Spleen (tissue), 11 donors: ENCODE measurements around the gene DNASE2. TPM values are rescaled to one million over a fixed set of nuclear protein-coding genes. Genes with fewer than 3 reads are reported as not detected.
"Not testable (repeated sequence)": the region's sequence is repeated elsewhere in the genome, so short reads cannot be mapped to it uniquely, and the experiment has no call there.

Experiments
- DNase-seq: peaks from one replicate; pipeline ENCODE4 v3.0.0-alpha.2; 2020
- H3K27ac ChIP-seq, 8 donors: fragments of 200-600 bp; sonication (generic) in 7 of 8; 1 replicate in 4 of 8; 2 replicates in 4 of 8; pipeline versions ENCODE4 v1.5.0 to v1.8.0; 2016 to 2021; ENCODE audit warnings: inconsistent platforms in 4 of 8, mild to moderate bottlenecking in 4 of 8, moderate library complexity in 1 of 8
- H3K27me3 ChIP-seq, 7 donors: fragments of 200-600 bp; sonication (generic) in 6 of 7; replicated peaks in 1 of 7; 1 replicate in 4 of 7; 2 replicates in 3 of 7; pipeline versions ENCODE4 v1.5.0 to v1.8.0; 2016 to 2021; ENCODE audit warnings: inconsistent platforms in 3 of 7, mild to moderate bottlenecking in 1 of 7
- H3K36me3 ChIP-seq, 6 donors: fragments of 200-600 bp; sonication (generic) in 5 of 6; 1 replicate in 4 of 6; 2 replicates in 2 of 6; pipeline versions ENCODE4 v1.5.0 to v1.8.0; 2016 to 2021; ENCODE audit warnings: inconsistent platforms in 2 of 6
- H3K4me1 ChIP-seq, 6 donors: fragments of 200-600 bp; sonication (generic) in 5 of 6; 1 replicate in 3 of 6; 2 replicates in 3 of 6; pipeline versions ENCODE4 v1.5.0 to v1.8.0; 2016 to 2021; ENCODE audit warnings: inconsistent platforms in 3 of 6
- H3K4me3 ChIP-seq, 8 donors: fragments of 200-600 bp; sonication (generic) in 7 of 8; 1 replicate in 4 of 8; 2 replicates in 4 of 8; pipeline versions ENCODE4 v1.5.0 to v1.8.0; 2016 to 2021; ENCODE audit warnings: inconsistent platforms in 4 of 8, mild to moderate bottlenecking in 4 of 8, moderate library complexity in 2 of 8
- H3K9me3 ChIP-seq, 8 donors: fragments of 200-600 bp; sonication (generic) in 7 of 8; 1 replicate in 4 of 8; 2 replicates in 4 of 8; pipeline versions ENCODE4 v1.5.0 to v1.8.0; 2016 to 2021; ENCODE audit warnings: inconsistent platforms in 4 of 8
- CTCF ChIP-seq, 11 experiments: fragments of 200-600 bp in 7 of 11; fragments of 450-650 bp in 4 of 11; sonication (generic) in 4 of 11; IDR thresholded peaks in 8 of 11; conservative IDR thresholded peaks in 3 of 11; 1 replicate in 7 of 11; 2 replicates in 4 of 11; pipeline versions ENCODE4 v1.4.0 to v1.8.0; 2016 to 2021; ENCODE audit warnings: antibody characterized with exemption in 11 of 11, inconsistent platforms in 4 of 11, mild to moderate bottlenecking in 1 of 11
- POLR2A ChIP-seq, 3 donors: fragments of 450-650 bp; IDR thresholded peaks; one replicate each; pipeline ENCODE4 v1.5.1; 2017; ENCODE audit warnings: antibody characterized with exemption in 3 of 3, mild to moderate bottlenecking in 1 of 3
- POLR2AphosphoS5 ChIP-seq, 3 donors: sonication (generic); formaldehyde crosslinking; IDR thresholded peaks; one replicate each; pipeline ENCODE4 v1.5.1; 2017; ENCODE audit warnings: antibody characterized with exemption in 3 of 3
- WGBS, 5 donors: extraction: QIAGEN DNeasy Blood & Tissue Kit in 3 of 5; methylation state at CpG; one replicate each; pipeline versions ENCODE4 v1.1.5 to v1.1.7; 2013 to 2018; 5-methylcytosine and 5-hydroxymethylcytosine counted together
- intact Hi-C: fragments of 100-400 bp; cut with DNase I; formaldehyde crosslinking; loops from one replicate; pipeline ENCODE4 v1.15.0; 2023; ENCODE audit warnings: low total_unique reads
- polyA plus RNA-seq, 3 donors: library from polyadenylated mRNA; stranded (reverse); fragments of 200-250 nt; gene quantifications; one replicate each; pipeline ENCODE4 v1.2.1, GENCODE V29; 2013
- total RNA-seq, 7 donors: library from RNA; depleted of rRNA in 3 of 7; stranded (reverse); fragments of >200 nt in 3 of 7; fragmentation: NEBNext Ultra II Directional in 4 of 7; extraction: Animal tissue kit (Norgen Biotek cat#: 25700) in 4 of 7; gene quantifications; one replicate each; pipeline versions ENCODE4 v1.1.0 to v1.2.1, GENCODE V29; 2016 to 2021
- donor health status: healthy with polysubstance abuse.
- donor health status: DM: no; HTN: no; CAD: no; lungs with moderate emphysema.
- donor health status: DM: no; HTN: no; CAD: no.
- donor health status: Bipolar disorder and iron deficiency.
- donor health status: healthy.
- donor health status: DM: no; HTN: no; CAD: no.
- donor health status: DM: yes; HTN: yes; CAD: no.

The DNASE2 gene
- total and polyA plus RNA-seq, 10 donors, result 19.5 to 36.1 (median 26.3) TPM

DNA sequence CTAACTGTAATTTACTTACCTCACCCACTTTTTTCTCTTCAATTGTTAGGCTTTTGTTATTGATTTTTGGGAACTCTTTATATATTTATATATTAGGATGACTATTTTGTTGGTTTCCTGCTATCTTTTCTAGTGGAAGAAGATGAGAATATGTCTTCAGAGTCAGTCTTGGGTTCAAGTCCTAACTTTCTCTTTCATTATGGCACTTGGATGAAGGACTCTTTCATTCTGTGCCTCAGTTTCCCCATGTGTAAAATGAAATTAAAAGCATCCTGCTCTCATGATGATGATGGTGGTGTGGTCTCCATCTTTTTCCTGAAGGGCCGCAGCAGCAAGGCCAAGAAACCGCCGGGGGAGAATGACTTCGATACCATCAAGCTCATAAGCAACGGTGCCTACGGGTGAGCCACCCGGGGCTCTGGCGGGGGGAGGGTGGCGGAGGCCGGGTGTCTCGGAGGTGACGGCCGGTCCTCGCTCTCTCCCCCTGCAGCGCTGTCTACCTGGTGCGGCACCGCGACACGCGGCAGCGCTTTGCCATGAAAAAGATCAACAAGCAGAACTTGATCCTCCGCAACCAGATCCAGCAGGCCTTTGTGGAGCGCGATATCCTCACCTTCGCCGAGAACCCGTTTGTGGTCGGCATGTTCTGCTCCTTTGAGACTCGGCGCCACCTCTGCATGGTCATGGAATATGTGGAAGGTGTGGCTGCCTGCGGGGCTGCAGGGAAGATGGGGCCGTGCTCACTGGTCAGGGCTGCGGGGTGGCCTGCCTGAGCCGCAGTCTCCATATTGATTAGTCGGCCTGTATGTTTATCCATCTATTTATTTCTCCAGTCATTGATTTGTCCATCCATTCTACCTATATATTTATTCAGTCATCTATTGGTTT lies 23.0 kb downstream of the DNASE2 start:
- no peak overlapping the region for H3K27ac ChIP-seq
- peaks cover 0 to 27% (median 20%) of the 10 kb centered on the region in 8 donors for H3K9me3 ChIP-seq
- peaks cover 0 to 9% (median 0%) of the 10 kb centered on the region in 7 donors for H3K27me3 ChIP-seq
- no peak for DNase-seq
- no peak overlapping the region for H3K4me3 ChIP-seq
- intact Hi-C loops, result no loop called here
- no peaks in the 10 kb centered on the region for H3K4me1 ChIP-seq
- no peaks in the 10 kb centered on the region for H3K36me3 ChIP-seq
- 94 to 95% (median 95%) methylated on average over 35 of the region's 35 CpGs for WGBS, 5 donors
- TF ChIP-seq CTCF (IDR thresholded peaks at IDR 0.05 in 8 of 11, conservative IDR thresholded peaks at IDR 0.05 in 3 of 11) (no peak), POLR2AphosphoS5 (IDR thresholded peaks at IDR 0.05) (no peak), POLR2A (IDR thresholded peaks at IDR 0.05) (no peak)

- TF ChIP-seq POLR2A (IDR thresholded peaks at IDR 0.05) (no peak), CTCF (IDR thresholded peaks at IDR 0.05 in 8 of 11, conservative IDR thresholded peaks at IDR 0.05 in 3 of 11) (no peak), POLR2AphosphoS5 (IDR thresholded peaks at IDR 0.05) (no peak)
- Histone ChIP-seq H3K36me3 (no peaks in the 10 kb centered on the region), H3K4me3 (no peak overlapping the region), H3K27me3 (peaks cover 0 to 5% (median 0%) of the 10 kb centered on the region in 7 donors), H3K27ac (no peak overlapping the region), H3K9me3 (peaks cover 0 to 27% (median 20%) of the 10 kb centered on the region in 8 donors), H3K4me1 (no peaks in the 10 kb centered on the region)
- intact Hi-C loops, result no loop called here
- WGBS, 5 donors, result 71 to 89% (median 80%) methylated on average over 1 of the region's 1 CpG
- no peak for DNase-seq
Measured at GRCh38 chr19:12856653-12857052, 24.6 kb downstream of the DNASE2 start.

GRCh38 chr19:12847159-12848139 lies 33.8 kb downstream of the DNASE2 start:
- peak; percentile 19 to 78 (median 65) for TF ChIP-seq POLR2AphosphoS5 (IDR thresholded peaks at IDR 0.05)
- TF ChIP-seq CTCF (IDR thresholded peaks at IDR 0.05 in 8 of 11, conservative IDR thresholded peaks at IDR 0.05 in 3 of 11), result peak; percentile 97 to 100 (median 99)
- no peak for TF ChIP-seq POLR2A (IDR thresholded peaks at IDR 0.05)
- peak; percentile 96 for DNase-seq
- H3K9me3 ChIP-seq, result no peaks in the 10 kb centered on the region
- intact Hi-C loops, result loop anchor here (5.0 kb wide), 1 partner anchor 85 kb away; no protein-coding TSS in a partner anchor
- peak overlapping the region in 4 of 8 donors; percentile 8 to 56 (median 14) for H3K4me3 ChIP-seq
- no peaks in the 10 kb centered on the region for H3K36me3 ChIP-seq
- H3K4me1 ChIP-seq, result peaks cover 5 to 11% (median 10%) of the 10 kb centered on the region in 6 donors
- H3K27me3 ChIP-seq, result peaks cover 3 to 84% (median 23%) of the 10 kb centered on the region in 7 donors
- WGBS, 5 donors, result 10 to 16% (median 12%) methylated on average over 48 to 69 of the region's 69 CpGs
- H3K27ac ChIP-seq, result no peak overlapping the region

GRCh38 chr19:12846613-12847012 lies 34.6 kb downstream of the DNASE2 start:
- 75 to 83% (median 81%) methylated on average over 7 of the region's 7 CpGs for whole genome bisulfite sequencing, 5 donors
- Histone ChIP-seq H3K4me1 (peaks cover 5 to 16% (median 11%) of the 10 kb centered on the region in 6 donors), H3K27me3 (peaks cover 3 to 87% (median 31%) of the 10 kb centered on the region in 7 donors)
- not testable (repeated sequence) for DNase-seq, H3K27ac ChIP-seq, H3K4me3 ChIP-seq, H3K36me3 ChIP-seq, H3K9me3 ChIP-seq
- intact Hi-C loops, result loop anchor here (5.0 kb wide), 1 partner anchor 84 kb away; no protein-coding TSS in a partner anchor
